GM21367 (cell line): ENCODE data around the gene AFAP1L2.
"Not testable (repeated sequence)": the region's sequence is repeated elsewhere in the genome, so short reads cannot be mapped to it uniquely, and the experiment has no call there.

ENCODE experiments used
- ATAC-seq: cut with Tn5 transposase; IDR thresholded peaks from one replicate; pipeline ENCODE4 v1.9.1; 2021; ENCODE audit not compliant: unreplicated experiment

AFAP1L2 gene

DNA sequence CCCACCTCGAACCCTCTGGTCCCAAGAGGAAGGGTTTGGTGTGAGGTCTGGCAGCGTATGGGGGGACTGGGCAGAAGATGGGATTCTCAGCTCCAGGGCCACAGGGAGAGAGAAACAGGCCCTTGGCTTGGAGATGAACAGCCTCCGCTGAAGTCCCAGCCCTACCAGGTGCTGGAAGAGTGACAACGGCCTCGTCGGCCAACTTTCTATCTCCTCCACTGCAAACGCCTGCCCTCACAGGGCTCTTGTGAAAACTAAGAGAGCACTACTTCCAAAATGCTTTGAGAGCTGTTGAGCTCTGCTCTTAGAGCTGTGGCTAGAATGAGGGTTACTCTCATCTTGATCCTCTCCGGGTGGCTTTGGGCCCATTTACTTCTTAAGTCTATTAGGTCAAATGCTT lies 63.5 kb downstream of the AFAP1L2 start:
- no peak for ATAC-seq

DNA sequence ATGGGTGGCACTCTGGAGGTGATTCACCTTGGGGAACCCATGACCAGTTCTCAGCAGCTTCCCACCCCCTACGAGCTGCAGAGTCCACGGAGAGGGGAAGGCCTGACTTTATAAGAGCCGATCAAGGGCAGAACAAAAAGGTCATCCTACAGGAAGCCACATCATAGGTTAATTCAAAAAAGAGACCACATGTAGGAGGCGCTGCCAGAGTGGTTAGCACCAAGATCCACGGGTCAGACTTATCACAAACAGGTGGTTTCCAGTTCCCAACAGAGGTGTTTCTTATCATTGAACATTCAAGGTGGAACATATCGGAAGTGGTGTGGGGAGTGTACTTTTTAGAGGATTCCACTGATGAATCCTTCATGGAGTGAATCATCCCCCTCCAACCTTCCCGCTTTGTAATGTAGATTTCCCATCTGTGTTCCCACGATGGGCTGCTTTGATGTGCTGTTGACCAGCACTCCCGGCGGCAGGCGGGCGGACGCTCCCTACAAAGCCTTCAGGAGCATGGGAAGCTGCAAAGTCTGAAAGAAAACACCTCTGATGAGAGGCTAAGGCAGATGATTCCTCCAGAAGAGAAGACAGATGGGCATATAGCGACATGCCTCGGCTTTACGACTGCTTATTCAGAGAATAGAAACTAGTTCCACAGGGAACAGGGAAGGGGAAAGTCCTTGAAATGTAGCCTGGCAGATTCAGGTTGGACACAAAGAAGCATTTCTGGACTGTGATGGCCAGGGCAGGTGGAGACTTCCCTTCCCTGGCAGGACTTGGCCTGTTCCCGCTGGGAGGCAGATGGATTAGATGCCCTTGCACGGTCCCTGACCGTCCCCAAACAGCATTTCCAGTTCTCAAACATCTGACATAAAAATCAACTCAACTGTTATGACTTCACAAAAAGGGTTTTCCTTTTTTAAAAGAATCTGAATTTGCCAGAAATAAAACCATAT lies 66.5 kb downstream of the AFAP1L2 start:
- no peak for ATAC-seq

DNA sequence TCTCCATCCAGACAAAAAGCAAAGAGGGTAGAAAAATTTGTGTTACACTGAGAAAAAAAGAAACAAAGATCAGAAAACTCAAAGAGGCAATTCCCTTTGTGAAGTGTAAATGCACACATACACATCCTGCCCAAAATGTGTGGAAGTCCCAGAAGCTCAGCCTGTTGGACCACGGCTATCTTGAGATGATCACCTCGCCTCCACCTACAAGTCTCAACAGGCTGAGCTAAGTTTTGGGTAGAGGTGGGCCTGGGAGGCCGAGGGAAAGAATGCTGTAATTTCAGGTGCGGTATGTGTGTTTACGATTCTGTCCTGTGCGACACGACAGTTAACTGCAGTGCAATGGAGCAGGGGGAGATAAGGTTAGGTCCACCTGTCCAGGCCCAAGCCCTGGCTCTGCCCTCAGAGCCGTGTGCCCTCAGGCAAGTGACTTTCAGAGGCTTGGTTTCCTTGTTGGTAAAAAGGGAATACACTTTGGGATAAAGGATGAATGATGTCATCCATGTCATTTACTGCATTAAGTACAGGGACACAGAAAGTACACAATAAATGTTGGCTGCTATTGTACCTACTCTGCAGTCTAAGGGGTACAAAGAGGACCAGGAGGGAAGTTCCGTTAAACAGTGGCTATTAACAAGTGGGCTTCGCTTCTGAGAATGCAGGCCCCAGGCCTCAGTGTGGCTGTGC lies 67.3 kb downstream of the AFAP1L2 start:
- ATAC-seq: no peak

DNA sequence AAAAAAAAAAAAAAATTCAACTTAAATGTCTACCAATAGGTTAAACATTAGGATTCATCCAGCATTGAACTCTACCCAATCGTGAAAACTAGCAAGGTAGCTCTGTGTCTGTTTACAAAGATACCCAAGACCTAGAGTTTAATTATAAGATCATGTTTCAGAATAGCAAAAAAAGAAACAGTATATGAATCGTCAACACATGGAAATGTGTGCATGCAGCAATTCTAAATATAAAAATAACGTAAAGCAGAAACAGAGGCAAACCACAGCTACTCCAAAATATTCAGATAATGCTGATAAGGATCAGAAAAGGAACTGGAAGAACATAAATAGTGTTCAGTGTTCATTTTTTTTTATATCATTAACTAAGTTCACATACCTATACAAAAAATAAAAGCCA lies 68.7 kb downstream of the AFAP1L2 start:
- no peak for ATAC-seq

DNA sequence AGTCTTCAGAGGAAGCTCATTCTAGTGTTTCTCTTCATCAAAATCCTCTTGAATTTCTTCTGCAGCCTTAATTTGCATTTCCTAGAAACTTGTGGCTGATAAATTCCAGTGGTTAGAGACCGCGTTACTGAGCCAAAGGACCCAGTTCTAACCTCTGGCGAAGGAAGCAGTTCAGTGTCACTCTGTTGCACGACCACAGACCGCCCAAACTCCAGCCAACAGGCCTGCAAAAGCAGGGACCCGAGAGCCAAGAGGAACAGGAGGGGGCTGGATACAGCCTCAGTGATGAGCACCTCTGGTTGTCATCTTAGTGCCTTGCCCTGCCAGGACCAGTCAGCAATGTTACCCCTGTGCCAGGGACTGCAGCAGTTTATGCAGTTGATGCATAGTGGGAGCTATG lies 70.0 kb downstream of the AFAP1L2 start:
- no peak for ATAC-seq

DNA sequence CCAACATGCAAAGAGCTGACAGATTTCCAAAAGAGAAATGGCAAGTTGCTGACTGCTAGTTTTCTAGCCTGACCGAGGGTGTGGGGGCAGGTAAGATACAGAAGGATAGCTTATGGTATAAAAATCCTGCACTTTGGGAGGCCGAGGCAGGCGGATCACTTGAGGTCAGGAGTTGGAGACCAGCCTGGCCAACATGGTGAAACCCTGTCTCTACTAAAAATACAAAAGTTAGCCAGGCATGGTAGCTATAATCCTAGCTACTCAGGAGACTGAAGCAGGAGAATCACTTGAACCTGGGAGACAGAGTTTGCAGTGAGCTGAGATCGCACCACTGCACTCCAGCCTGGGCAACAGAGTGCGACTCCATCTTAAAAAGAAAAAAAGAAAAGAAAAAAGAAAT lies 70.9 kb downstream of the AFAP1L2 start:
- ATAC-seq: not testable (repeated sequence)

DNA sequence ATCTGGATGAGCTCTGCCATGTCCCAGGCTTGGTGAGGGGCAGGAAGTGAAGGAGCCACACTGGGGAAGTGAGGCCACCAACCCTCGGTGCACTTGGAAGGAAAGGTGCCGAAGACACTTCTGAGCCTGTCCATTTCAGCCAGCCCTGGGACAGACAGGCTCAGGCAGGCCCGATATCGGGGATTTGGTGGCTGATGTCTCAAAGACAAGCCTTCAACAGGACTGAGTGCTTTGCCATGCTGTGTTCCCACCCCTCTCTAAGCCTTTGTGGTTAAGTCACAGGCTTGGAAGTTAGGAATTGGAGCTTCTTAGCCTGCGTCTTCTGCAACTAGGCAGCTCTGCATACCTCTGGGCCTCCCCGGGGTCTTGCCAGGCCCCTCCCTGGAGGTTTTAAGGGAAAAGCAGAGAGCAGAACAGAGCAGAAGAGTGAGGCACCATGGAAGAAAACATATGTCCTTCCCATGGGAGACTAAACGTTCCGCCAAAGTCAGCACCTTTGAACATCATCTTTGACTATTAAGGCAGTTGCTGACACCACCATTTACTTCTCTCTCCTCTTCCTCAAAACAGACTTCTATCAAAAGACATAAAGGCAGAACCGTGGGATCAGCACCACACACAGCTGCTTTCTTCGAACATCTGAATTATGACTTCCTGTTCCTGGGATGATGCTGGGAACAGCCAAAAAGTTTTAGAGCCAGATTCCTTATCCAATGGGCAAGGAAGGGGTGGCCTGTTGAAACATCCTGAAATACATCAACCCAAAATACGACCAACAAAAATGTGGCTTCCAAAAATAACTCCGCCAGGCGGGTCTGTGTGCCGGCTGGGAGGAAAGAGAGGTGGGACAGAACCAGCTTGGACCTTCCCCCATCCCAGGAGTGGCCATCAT lies 71.8 kb downstream of the AFAP1L2 start:
- ATAC-seq: no peak

DNA sequence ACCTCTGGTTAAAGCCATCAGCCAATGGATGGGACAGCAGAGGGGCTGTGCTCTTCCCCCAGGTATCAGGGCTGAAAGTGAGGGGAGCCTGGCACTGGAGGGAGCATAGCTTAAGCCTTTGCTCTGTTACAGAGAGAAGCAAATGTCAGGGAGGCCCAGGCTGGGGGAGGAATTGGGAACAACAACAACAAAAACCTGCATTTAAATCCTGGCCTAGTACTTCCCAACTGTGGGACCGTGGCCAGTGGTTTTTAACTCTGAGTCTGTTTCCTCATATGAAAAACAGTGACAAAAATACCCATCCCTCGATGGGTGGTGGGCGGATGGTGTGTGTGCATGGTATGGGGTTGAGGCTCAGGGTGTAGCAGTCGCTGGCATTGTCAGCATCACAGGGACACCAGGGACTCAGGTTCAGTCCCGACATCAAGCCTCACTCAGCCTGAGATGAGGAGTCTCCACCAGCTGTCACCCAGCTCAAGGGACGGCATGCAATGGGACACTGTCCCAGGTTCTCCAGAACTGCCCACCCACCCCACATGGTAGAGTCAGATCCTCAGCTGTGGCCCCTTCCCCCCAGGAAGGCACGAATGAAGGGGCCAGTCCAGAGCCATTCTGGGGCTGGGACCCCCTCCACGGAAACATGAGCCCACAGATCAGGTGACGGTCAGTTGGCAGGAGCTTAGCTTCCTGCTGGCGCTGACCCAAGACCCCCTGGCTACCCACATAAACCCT lies 74.5 kb downstream of the AFAP1L2 start:
- no peak for ATAC-seq

DNA sequence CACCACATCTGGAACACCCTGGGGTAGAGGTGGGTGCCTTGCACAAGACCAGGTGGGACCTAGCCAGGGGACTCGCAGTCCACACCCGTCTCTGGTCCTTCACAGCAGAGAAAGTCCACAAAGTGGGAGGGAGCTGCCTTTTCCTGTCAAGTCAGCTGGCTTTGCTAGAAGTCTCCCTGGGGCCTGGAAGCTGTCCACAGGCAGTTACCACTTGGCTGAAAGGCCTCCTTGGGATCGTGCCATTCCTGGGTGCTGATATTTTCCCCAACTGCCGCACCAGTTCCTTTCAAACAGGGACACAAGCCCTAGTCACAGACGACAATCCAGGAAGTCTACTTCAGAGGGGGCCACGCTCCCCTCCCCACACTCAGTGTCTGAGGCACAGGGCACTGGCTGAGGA lies 75.4 kb downstream of the AFAP1L2 start:
- no peak for ATAC-seq

DNA sequence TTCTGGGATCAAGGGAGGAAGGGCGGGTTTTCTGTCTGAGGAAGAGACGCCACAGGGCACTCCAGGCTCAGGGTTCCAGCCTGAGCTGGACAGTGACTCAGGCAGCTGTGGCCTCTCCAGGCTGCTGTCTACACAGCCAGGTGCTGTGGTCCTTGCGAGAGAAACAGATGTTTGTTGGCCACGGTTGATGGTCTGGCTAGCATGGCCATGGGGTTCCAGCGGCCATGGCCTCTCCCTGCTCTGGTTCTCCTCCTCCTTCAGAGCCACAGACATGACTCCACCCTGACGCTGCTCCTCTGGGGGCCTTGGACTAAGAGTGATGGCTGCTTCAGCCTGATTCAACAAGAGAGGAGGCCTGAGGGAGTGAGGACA lies 75.9 kb downstream of the AFAP1L2 start:
- no peak for ATAC-seq

DNA sequence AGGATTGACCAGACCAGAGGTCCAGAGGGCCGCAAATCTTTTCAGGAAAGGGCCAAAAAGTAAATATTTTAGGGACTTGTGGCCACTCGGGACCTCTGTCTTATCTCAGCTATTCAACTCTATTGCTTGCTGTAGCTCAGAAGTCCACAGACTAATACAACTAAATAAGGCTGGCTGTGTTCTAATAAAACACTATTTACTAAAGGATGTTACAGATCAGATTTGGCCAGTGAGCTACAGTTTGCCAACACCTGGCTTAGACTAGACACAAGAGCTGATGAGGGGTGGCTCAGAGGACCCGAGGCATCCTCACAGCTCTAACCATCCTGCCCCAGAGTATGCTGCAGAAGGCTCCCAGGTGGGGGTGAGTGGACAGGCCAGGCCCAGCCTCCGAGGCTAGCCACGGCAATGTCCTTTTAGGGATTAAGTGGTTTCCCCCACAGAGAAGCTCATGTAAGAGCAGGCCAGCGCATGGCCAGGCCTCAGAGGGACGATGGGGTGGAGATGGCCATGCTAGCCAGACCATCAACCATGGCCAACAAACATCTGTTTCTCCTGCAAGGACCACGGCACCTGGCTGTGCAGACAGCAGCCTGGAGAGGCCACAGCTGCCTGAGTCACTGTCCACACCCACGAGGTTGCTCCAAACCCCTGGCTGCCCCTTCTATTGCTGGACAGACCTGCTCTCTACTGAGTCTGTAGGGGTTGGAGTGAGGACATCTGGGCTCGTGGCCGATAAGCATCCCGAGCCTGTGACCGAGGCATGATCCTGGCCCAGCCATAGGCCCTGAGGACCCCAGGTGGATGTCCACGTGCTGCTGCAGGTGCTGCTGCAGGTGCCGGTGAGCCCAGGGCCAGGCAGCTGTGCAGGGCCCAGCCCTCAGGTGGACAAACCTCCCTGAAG lies 76.5 kb downstream of the AFAP1L2 start:
- ATAC-seq: no peak

DNA sequence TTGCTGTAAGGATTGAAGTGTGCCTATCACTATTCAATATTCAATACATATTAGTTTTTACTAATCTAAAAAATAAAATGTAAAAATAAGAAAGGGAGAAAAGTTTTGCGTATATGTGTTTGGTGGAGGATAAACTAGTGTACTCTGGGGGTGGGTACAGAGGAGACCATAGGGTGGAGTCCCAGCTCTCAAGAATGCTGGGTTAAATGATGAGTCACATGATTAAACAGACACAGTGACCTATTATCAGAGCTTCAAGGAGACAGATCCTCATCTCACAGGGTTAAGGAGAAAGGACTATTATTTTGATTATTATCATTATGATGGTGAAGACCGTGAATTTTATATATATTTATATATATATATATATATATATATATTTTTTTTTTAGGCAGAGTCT lies 77.5 kb downstream of the AFAP1L2 start:
- no peak for ATAC-seq

DNA sequence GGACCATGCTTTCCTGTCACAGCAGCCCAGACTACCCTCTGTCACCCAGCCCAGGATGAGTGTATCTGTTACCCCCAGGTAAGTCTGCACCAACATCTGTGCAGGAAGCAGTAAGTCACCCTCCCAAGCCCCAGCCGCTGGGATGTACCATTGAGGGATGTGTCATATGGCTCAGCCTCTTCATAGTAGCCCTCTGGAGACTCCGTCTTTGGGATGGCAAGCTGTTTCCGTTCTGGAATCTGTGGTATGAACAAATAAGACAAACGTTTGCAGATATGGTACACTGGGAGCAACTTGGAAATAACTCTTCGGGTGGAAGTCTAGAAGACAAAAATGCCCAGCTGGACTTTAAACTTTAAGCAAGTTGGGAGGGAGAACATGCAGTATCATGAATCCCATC lies 81.3 kb downstream of the AFAP1L2 start:
- ATAC-seq: no peak

DNA sequence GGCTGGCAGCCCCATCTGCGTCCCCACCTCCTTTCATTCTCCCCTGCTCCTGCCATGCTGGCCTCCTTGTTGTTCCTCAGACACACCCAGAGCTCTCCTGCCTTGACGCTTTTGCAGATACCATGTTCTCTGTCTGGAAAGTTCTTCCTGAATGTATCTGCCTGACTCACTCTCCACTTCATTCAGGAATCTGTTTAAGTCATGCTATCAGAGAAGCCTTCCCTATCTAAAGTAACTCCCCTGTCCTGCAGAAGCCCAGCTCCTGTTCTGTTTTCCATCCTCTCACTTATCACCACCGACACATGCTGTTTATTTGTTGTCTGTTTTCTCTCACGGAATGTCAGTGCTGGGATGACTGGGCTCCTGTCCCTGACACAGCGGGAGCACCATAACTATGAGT lies 82.0 kb downstream of the AFAP1L2 start:
- no peak for ATAC-seq

DNA sequence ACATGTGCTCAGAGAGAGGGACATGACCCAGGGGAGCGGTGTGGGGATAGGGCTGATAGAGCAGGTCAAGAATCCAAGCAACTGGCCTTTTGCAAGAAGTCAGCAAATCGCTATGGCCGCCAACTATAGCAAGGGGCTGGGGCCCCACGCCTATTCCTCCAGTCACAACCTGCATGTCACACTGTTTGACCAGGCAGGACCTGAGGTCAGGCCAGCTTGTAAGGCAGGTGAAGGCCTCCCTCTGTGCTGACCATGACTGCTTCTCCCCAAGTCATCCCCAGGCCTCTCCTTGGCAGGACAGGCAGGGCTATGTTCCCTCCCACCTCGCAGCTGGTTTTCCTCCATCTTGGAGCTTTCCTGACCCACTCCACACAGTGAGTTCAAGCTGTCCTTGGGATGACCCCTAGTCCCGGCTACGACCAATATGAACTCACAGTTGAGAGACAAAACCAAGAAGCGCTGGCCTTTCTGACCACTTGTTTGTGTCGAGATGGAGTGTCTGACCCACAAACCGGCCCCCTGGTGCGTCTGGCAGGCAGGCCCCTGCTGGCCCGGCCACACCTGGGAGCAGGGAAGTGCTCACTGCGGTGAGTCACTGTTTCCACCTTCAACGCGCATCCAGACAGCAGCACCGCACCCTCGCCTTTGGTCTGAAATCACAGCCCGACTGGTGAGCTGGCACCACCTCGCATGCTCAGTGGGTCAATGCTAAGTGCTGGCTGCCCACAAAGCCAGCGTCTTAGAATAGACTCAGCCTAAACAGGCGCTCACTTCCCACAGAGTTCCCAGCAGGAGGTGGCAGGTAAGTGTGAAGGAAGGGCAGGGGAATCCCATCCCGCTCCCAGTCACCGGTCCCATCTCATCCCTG lies 83.8 kb downstream of the AFAP1L2 start:
- no peak for ATAC-seq

DNA sequence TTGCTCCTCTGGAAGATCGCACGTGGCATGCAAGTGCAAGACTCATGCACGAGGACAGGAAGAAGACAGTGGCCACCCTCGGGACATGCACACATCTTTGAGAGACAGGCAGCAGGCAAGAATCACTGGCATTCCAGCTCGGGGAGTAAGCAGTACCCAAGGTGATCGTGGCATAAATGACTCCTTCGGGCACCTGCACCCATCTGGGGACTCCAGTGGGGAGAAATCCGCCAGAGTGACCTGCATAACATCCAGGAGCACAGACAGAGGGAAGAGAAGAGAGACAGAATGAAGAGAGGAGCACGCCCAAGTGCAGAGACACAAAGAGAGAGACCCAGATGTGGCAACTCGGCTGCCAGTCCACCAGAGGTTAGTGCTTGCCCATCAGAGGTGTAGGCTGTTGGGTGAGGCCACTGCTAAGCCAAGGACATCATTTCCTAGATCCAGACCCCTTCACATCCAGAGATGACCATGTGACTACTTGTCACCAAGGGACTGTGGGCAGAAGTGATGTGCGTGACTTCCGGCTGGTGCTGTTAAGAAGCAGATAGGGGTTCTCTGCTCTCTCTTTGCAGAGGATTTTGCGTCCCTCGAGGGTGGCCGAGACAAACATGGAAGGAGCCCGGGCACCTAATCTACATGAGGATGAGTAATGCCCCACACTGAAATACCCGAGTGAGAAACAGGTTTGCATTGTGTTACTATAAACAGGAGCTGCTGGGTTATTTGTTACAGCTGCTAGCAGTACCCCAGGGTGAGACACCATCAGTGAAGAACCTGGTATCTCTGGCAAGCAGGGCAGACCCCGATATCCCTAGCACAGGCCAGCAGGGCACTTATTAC lies 84.7 kb downstream of the AFAP1L2 start:
- no peak for ATAC-seq

DNA sequence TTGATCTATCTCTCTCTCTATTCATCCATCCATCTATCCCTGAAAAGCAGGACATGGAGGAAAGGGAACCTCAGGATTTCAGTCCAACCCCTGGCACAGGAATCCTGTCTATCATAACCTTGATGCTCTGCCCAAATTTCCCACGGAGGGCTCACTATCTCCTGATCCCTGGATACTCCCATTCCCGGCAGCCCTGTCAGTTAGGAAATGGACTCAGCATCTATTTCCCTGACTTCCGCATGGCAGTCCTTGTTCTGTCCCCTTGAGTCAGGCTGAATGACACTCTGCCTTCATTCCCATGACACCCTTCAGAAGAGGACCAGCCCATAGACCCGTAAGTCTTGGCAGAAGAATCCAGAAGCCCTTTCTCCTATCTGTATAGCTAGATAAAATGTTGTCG lies 87.6 kb downstream of the AFAP1L2 start:
- no peak for ATAC-seq
